Fibroblast of lung (primary cell): ENCODE results near the gene C1orf105. TPM values are rescaled to one million over a fixed set of nuclear protein-coding genes. Genes with fewer than 3 reads are reported as not detected.
A peak's percentile ranks its signal among the peaks of the same experiment; 100 is the strongest.

Experiments
- DNase-seq, 2 donors: peaks; one replicate each; pipeline versions ENCODE4 v3.0.0 to v3.0.0-alpha.2; 2010; ENCODE audit warnings: low read depth in 2 of 2
- H2AFZ ChIP-seq: 2 replicates; pipeline ENCODE4 v1.5.1; 2012; ENCODE audit warnings: low read length, control low read depth, inconsistent platforms
- H3K27ac ChIP-seq: 2 replicates; pipeline ENCODE4 v1.5.1; 2011; ENCODE audit warnings: low read length, control low read depth; ENCODE audit not compliant: insufficient read depth
- H3K27me3 ChIP-seq: 2 replicates; pipeline ENCODE4 v1.5.1; 2011; ENCODE audit warnings: mild to moderate bottlenecking, low read length; ENCODE audit not compliant: control insufficient read depth, insufficient read depth
- H3K36me3 ChIP-seq: 2 replicates; pipeline ENCODE4 v1.5.1; 2011; ENCODE audit warnings: low read length; ENCODE audit not compliant: control insufficient read depth, insufficient read depth
- H3K4me1 ChIP-seq: 2 replicates; pipeline ENCODE4 v1.5.1; 2011; ENCODE audit warnings: low read length; ENCODE audit not compliant: control insufficient read depth, insufficient read depth; ENCODE audit errors: extremely low read depth
- H3K4me2 ChIP-seq: 2 replicates; pipeline ENCODE4 v1.5.1; 2011; ENCODE audit warnings: low read length, control low read depth; ENCODE audit not compliant: insufficient read depth; ENCODE audit errors: extremely low read depth
- H3K4me3 ChIP-seq, 4 experiments: fragments of 200-600 bp in 1 of 4; sonication (generic) in 1 of 4; replicated peaks in 1 of 4; 2 replicates each; pipeline ENCODE4 v1.5.1; 2011 to 2016; ENCODE audit warnings: low read length in 4 of 4, low read depth in 3 of 4, mild to moderate bottlenecking in 3 of 4, control low read depth in 2 of 4, inconsistent platforms in 1 of 4, mixed read lengths in 1 of 4; ENCODE audit not compliant: insufficient read depth in 1 of 4; ENCODE audit errors: control extremely low read depth in 1 of 4
- H3K79me2 ChIP-seq: 2 replicates; pipeline ENCODE4 v1.5.1; 2012; ENCODE audit warnings: mild to moderate bottlenecking, low read length, inconsistent platforms; ENCODE audit not compliant: control insufficient read depth, insufficient read depth
- H3K9ac ChIP-seq: 2 replicates; pipeline ENCODE4 v1.5.1; 2011; ENCODE audit warnings: mild to moderate bottlenecking, low read length, control low read depth; ENCODE audit not compliant: insufficient read depth
- H3K9me3 ChIP-seq: 2 replicates; pipeline ENCODE4 v1.5.1; 2012; ENCODE audit warnings: low read depth, low read length; ENCODE audit not compliant: control insufficient read depth, insufficient read depth
- H4K20me1 ChIP-seq: 2 replicates; pipeline ENCODE4 v1.5.1; 2011; ENCODE audit warnings: low read length; ENCODE audit not compliant: control insufficient read depth, insufficient read depth; ENCODE audit errors: extremely low read depth
- CTCF ChIP-seq, 2 donors: IDR thresholded peaks in 1 of 2; conservative IDR thresholded peaks in 1 of 2; 1 replicate in 1 of 2; 2 replicates in 1 of 2; pipeline ENCODE4 v1.5.1; 2011 to 2012; ENCODE audit warnings: low read length in 2 of 2, control low read depth in 1 of 2, inconsistent platforms in 1 of 2, low read depth in 1 of 2, mild to moderate bottlenecking in 1 of 2
- EZH2 ChIP-seq: IDR thresholded peaks from 2 replicates; pipeline ENCODE4 v1.5.1; 2012; ENCODE audit warnings: low read length, control low read depth, mild to moderate bottlenecking; ENCODE audit errors: missing control alignments
- polyA plus RNA-seq, 2 donors: library from polyadenylated mRNA; depleted of rRNA in 1 of 2; stranded (reverse) in 1 of 2; unstranded in 1 of 2; fragments of >200 nt; gene quantifications; 2 replicates each; pipeline ENCODE4 v1.2.1, GENCODE V29; 2011 to 2012; ENCODE audit warnings: missing spikeins in 1 of 2
- total RNA-seq: library from RNA; depleted of rRNA; stranded (reverse); fragments of >200 nt; gene quantifications from 2 replicates; pipeline ENCODE4 v1.2.1, GENCODE V29; 2014

Gene C1orf105
- total and polyA plus RNA-seq, 2 donors (not counting 1 experiment from before 2014, with no cell fraction given), result not detected

GRCh38 chr1:172414331-172414730, 6.2 kb upstream of the C1orf105 start:
- no peaks in the 10 kb centered on the region for H4K20me1 ChIP-seq

GRCh38 chr1:172416496-172417035, 3.9 kb upstream of the C1orf105 start:
- Histone ChIP-seq H4K20me1 (no peaks in the 10 kb centered on the region), H3K27ac (no peak overlapping the region), H3K9me3 (no peaks in the 10 kb centered on the region), H3K4me2 (no peak overlapping the region), H3K4me3 (no peak overlapping the region), H3K27me3 (no peaks in the 10 kb centered on the region), H3K79me2 (no peaks in the 10 kb centered on the region), H2AFZ (no peak overlapping the region), H3K36me3 (no peaks in the 10 kb centered on the region), H3K9ac (no peak overlapping the region), H3K4me1 (no peaks in the 10 kb centered on the region)
- DNase-seq, result no peak
- no peak for TF ChIP-seq EZH2
- TF ChIP-seq CTCF (conservative IDR thresholded peaks at IDR 0.05 in 1 of 2, IDR thresholded peaks at IDR 0.05 in 1 of 2; ENCODE audit: low read depth in 1 of 2, low read length in 2 of 2), result no peak

More at GRCh38 chr1:172414331-172414730, 6.2 kb upstream of the C1orf105 start:
- H3K79me2 ChIP-seq, result no peaks in the 10 kb centered on the region
- no peaks in the 10 kb centered on the region for H3K4me1 ChIP-seq
- no peak overlapping the region for H3K9ac ChIP-seq
- no peaks in the 10 kb centered on the region for H3K27me3 ChIP-seq
- no peak overlapping the region for H3K4me3 ChIP-seq
- no peak overlapping the region for H3K27ac ChIP-seq
- H3K36me3 ChIP-seq, result no peaks in the 10 kb centered on the region
- no peaks in the 10 kb centered on the region for H3K9me3 ChIP-seq
- peak in 1 of 2 donors; percentile 63 for DNase-seq
- H3K4me2 ChIP-seq, result no peak overlapping the region
- no peak overlapping the region for H2AFZ ChIP-seq
- TF ChIP-seq CTCF (conservative IDR thresholded peaks at IDR 0.05 in 1 of 2, IDR thresholded peaks at IDR 0.05 in 1 of 2; ENCODE audit: low read depth in 1 of 2, low read length in 2 of 2) (no peak), EZH2 (no peak)

- DNase-seq, result peak in 1 of 2 donors; percentile 45
- Histone ChIP-seq H3K4me2 (no peak overlapping the region), H3K9me3 (no peaks in the 10 kb centered on the region), H3K9ac (no peak overlapping the region), H3K36me3 (no peaks in the 10 kb centered on the region), H3K4me3 (no peak overlapping the region), H3K27me3 (no peaks in the 10 kb centered on the region), H3K79me2 (no peaks in the 10 kb centered on the region), H3K27ac (no peak overlapping the region), H4K20me1 (no peaks in the 10 kb centered on the region), H2AFZ (no peak overlapping the region), H3K4me1 (no peaks in the 10 kb centered on the region)
- TF ChIP-seq CTCF (conservative IDR thresholded peaks at IDR 0.05 in 1 of 2, IDR thresholded peaks at IDR 0.05 in 1 of 2; ENCODE audit: low read depth in 1 of 2, low read length in 2 of 2), result no peak
- TF ChIP-seq EZH2, result no peak
These were observed 2.9 kb upstream of the C1orf105 start for GRCh38 chr1:172417557-172417956.
